ENCODE results near the gene BTBD7.

The BTBD7 gene

GRCh38 chr14:93281937-93282336, 50.9 kb downstream of the BTBD7 start:
- Histone ChIP-seq H3K4me1 (ENCODE audit: control insufficient read depth in 1 of 2, insufficient read depth in 2 of 2, low read length in 2 of 2) (no peaks in the 10 kb centered on the region), H3K9me3 (ENCODE audit: control insufficient read depth in 1 of 2, low read length in 2 of 2) (no peaks in the 10 kb centered on the region), H3K27me3 (ENCODE audit: control insufficient read depth in 1 of 2, insufficient read depth in 2 of 2, low read length in 2 of 2) (no peaks in the 10 kb centered on the region), H3K4me3 (ENCODE audit: low read depth in 1 of 2, low read length in 2 of 2) (no peak overlapping the region), H3K36me3 (ENCODE audit: control insufficient read depth in 1 of 2, insufficient read depth in 2 of 2, low read length in 2 of 2) (peaks cover 0 to 15% of the 10 kb centered on the region in 2 donors), H3K27ac (ENCODE audit: low read depth, low read length) (no peak overlapping the region), H3K9ac (ENCODE audit: low read depth in 1 of 2, low read length in 2 of 2) (no peak overlapping the region)

GRCh38 chr14:93280743-93281142, 52.1 kb downstream of the BTBD7 start:
- no peaks in the 10 kb centered on the region for H3K9me3 ChIP-seq (ENCODE audit: control insufficient read depth in 1 of 2, low read length in 2 of 2)
- H3K36me3 ChIP-seq (ENCODE audit: control insufficient read depth in 1 of 2, insufficient read depth in 2 of 2, low read length in 2 of 2), result peaks cover 0 to 4% of the 10 kb centered on the region in 2 donors
- no peak overlapping the region for H3K4me3 ChIP-seq (ENCODE audit: low read depth in 1 of 2, low read length in 2 of 2)
- no peaks in the 10 kb centered on the region for H3K27me3 ChIP-seq (ENCODE audit: control insufficient read depth in 1 of 2, insufficient read depth in 2 of 2, low read length in 2 of 2)
- H3K27ac ChIP-seq (ENCODE audit: low read depth, low read length), result no peak overlapping the region
- H3K9ac ChIP-seq (ENCODE audit: low read depth in 1 of 2, low read length in 2 of 2), result no peak overlapping the region
- no peaks in the 10 kb centered on the region for H3K4me1 ChIP-seq (ENCODE audit: control insufficient read depth in 1 of 2, insufficient read depth in 2 of 2, low read length in 2 of 2)

GRCh38 chr14:93276031-93276716, 56.7 kb downstream of the BTBD7 start:
- no peaks in the 10 kb centered on the region for H3K27me3 ChIP-seq (ENCODE audit: control insufficient read depth in 1 of 2, insufficient read depth in 2 of 2, low read length in 2 of 2)
- H3K4me3 ChIP-seq (ENCODE audit: low read depth in 1 of 2, low read length in 2 of 2), result no peak overlapping the region
- no peaks in the 10 kb centered on the region for H3K9me3 ChIP-seq (ENCODE audit: control insufficient read depth in 1 of 2, low read length in 2 of 2)
- H3K9ac ChIP-seq (ENCODE audit: low read depth in 1 of 2, low read length in 2 of 2), result no peak overlapping the region
- H3K27ac ChIP-seq (ENCODE audit: low read depth, low read length), result no peak overlapping the region
- H3K4me1 ChIP-seq (ENCODE audit: control insufficient read depth in 1 of 2, insufficient read depth in 2 of 2, low read length in 2 of 2), result no peaks in the 10 kb centered on the region
- H3K36me3 ChIP-seq (ENCODE audit: control insufficient read depth in 1 of 2, insufficient read depth in 2 of 2, low read length in 2 of 2), result peaks cover 0 to 16% of the 10 kb centered on the region in 2 donors

GRCh38 chr14:93274055-93274806, 58.6 kb downstream of the BTBD7 start:
- no peaks in the 10 kb centered on the region for H3K27me3 ChIP-seq (ENCODE audit: control insufficient read depth in 1 of 2, insufficient read depth in 2 of 2, low read length in 2 of 2)
- no peak overlapping the region for H3K27ac ChIP-seq (ENCODE audit: low read depth, low read length)
- H3K36me3 ChIP-seq (ENCODE audit: control insufficient read depth in 1 of 2, insufficient read depth in 2 of 2, low read length in 2 of 2), result peaks cover 0 to 16% of the 10 kb centered on the region in 2 donors
- no peaks in the 10 kb centered on the region for H3K9me3 ChIP-seq (ENCODE audit: control insufficient read depth in 1 of 2, low read length in 2 of 2)
- H3K4me3 ChIP-seq (ENCODE audit: low read depth in 1 of 2, low read length in 2 of 2), result no peak overlapping the region
- no peak overlapping the region for H3K9ac ChIP-seq (ENCODE audit: low read depth in 1 of 2, low read length in 2 of 2)
- H3K4me1 ChIP-seq (ENCODE audit: control insufficient read depth in 1 of 2, insufficient read depth in 2 of 2, low read length in 2 of 2), result no peaks in the 10 kb centered on the region

- Histone ChIP-seq H3K4me1 (ENCODE audit: control insufficient read depth in 1 of 2, insufficient read depth in 2 of 2, low read length in 2 of 2) (no peaks in the 10 kb centered on the region), H3K4me3 (ENCODE audit: low read depth in 1 of 2, low read length in 2 of 2) (no peak overlapping the region), H3K36me3 (ENCODE audit: control insufficient read depth in 1 of 2, insufficient read depth in 2 of 2, low read length in 2 of 2) (peaks cover 0 to 12% of the 10 kb centered on the region in 2 donors), H3K9me3 (ENCODE audit: control insufficient read depth in 1 of 2, low read length in 2 of 2) (no peaks in the 10 kb centered on the region), H3K9ac (ENCODE audit: low read depth in 1 of 2, low read length in 2 of 2) (no peak overlapping the region), H3K27me3 (ENCODE audit: control insufficient read depth in 1 of 2, insufficient read depth in 2 of 2, low read length in 2 of 2) (no peaks in the 10 kb centered on the region), H3K27ac (ENCODE audit: low read depth, low read length) (no peak overlapping the region)
Observed at GRCh38 chr14:93271111-93271510, 61.7 kb downstream of the BTBD7 start.

- Histone ChIP-seq H3K36me3 (ENCODE audit: control insufficient read depth in 1 of 2, insufficient read depth in 2 of 2, low read length in 2 of 2) (peaks cover 0 to 9% of the 10 kb centered on the region in 2 donors), H3K27me3 (ENCODE audit: control insufficient read depth in 1 of 2, insufficient read depth in 2 of 2, low read length in 2 of 2) (no peaks in the 10 kb centered on the region), H3K4me3 (ENCODE audit: low read depth in 1 of 2, low read length in 2 of 2) (no peak overlapping the region), H3K27ac (ENCODE audit: low read depth, low read length) (no peak overlapping the region), H3K4me1 (ENCODE audit: control insufficient read depth in 1 of 2, insufficient read depth in 2 of 2, low read length in 2 of 2) (no peaks in the 10 kb centered on the region), H3K9me3 (ENCODE audit: control insufficient read depth in 1 of 2, low read length in 2 of 2) (no peaks in the 10 kb centered on the region), H3K9ac (ENCODE audit: low read depth in 1 of 2, low read length in 2 of 2) (no peak overlapping the region)
Observed at GRCh38 chr14:93269341-93270068, 63.3 kb downstream of the BTBD7 start.

GRCh38 chr14:93268406-93268805, 64.4 kb downstream of the BTBD7 start:
- Histone ChIP-seq H3K9ac (ENCODE audit: low read depth in 1 of 2, low read length in 2 of 2) (no peak overlapping the region), H3K27me3 (ENCODE audit: control insufficient read depth in 1 of 2, insufficient read depth in 2 of 2, low read length in 2 of 2) (no peaks in the 10 kb centered on the region), H3K4me1 (ENCODE audit: control insufficient read depth in 1 of 2, insufficient read depth in 2 of 2, low read length in 2 of 2) (no peaks in the 10 kb centered on the region), H3K36me3 (ENCODE audit: control insufficient read depth in 1 of 2, insufficient read depth in 2 of 2, low read length in 2 of 2) (peaks cover 5% of the 10 kb centered on the region in 2 donors), H3K4me3 (ENCODE audit: low read depth in 1 of 2, low read length in 2 of 2) (no peak overlapping the region), H3K9me3 (ENCODE audit: control insufficient read depth in 1 of 2, low read length in 2 of 2) (no peaks in the 10 kb centered on the region), H3K27ac (ENCODE audit: low read depth, low read length) (no peak overlapping the region)

GRCh38 chr14:93267149-93267711, 65.6 kb downstream of the BTBD7 start:
- peaks cover 7 to 14% of the 10 kb centered on the region in 2 donors for H3K36me3 ChIP-seq (ENCODE audit: control insufficient read depth in 1 of 2, insufficient read depth in 2 of 2, low read length in 2 of 2)
- H3K4me1 ChIP-seq (ENCODE audit: control insufficient read depth in 1 of 2, insufficient read depth in 2 of 2, low read length in 2 of 2), result no peaks in the 10 kb centered on the region
- no peak overlapping the region for H3K9ac ChIP-seq (ENCODE audit: low read depth in 1 of 2, low read length in 2 of 2)
- no peak overlapping the region for H3K4me3 ChIP-seq (ENCODE audit: low read depth in 1 of 2, low read length in 2 of 2)
- H3K27ac ChIP-seq (ENCODE audit: low read depth, low read length), result no peak overlapping the region
- no peaks in the 10 kb centered on the region for H3K9me3 ChIP-seq (ENCODE audit: control insufficient read depth in 1 of 2, low read length in 2 of 2)
- no peaks in the 10 kb centered on the region for H3K27me3 ChIP-seq (ENCODE audit: control insufficient read depth in 1 of 2, insufficient read depth in 2 of 2, low read length in 2 of 2)

GRCh38 chr14:93266127-93266526, 66.7 kb downstream of the BTBD7 start:
- H3K9ac ChIP-seq (ENCODE audit: low read depth in 1 of 2, low read length in 2 of 2), result no peak overlapping the region
- H3K27me3 ChIP-seq (ENCODE audit: control insufficient read depth in 1 of 2, insufficient read depth in 2 of 2, low read length in 2 of 2), result no peaks in the 10 kb centered on the region
- peaks cover 7 to 14% of the 10 kb centered on the region in 2 donors for H3K36me3 ChIP-seq (ENCODE audit: control insufficient read depth in 1 of 2, insufficient read depth in 2 of 2, low read length in 2 of 2)
- H3K27ac ChIP-seq (ENCODE audit: low read depth, low read length), result no peak overlapping the region
- no peaks in the 10 kb centered on the region for H3K9me3 ChIP-seq (ENCODE audit: control insufficient read depth in 1 of 2, low read length in 2 of 2)
- no peak overlapping the region for H3K4me3 ChIP-seq (ENCODE audit: low read depth in 1 of 2, low read length in 2 of 2)
- no peaks in the 10 kb centered on the region for H3K4me1 ChIP-seq (ENCODE audit: control insufficient read depth in 1 of 2, insufficient read depth in 2 of 2, low read length in 2 of 2)

- no peaks in the 10 kb centered on the region for H3K9me3 ChIP-seq (ENCODE audit: control insufficient read depth in 1 of 2, low read length in 2 of 2)
- no peak overlapping the region for H3K9ac ChIP-seq (ENCODE audit: low read depth in 1 of 2, low read length in 2 of 2)
- no peaks in the 10 kb centered on the region for H3K27me3 ChIP-seq (ENCODE audit: control insufficient read depth in 1 of 2, insufficient read depth in 2 of 2, low read length in 2 of 2)
- no peaks in the 10 kb centered on the region for H3K4me1 ChIP-seq (ENCODE audit: control insufficient read depth in 1 of 2, insufficient read depth in 2 of 2, low read length in 2 of 2)
- H3K36me3 ChIP-seq (ENCODE audit: control insufficient read depth in 1 of 2, insufficient read depth in 2 of 2, low read length in 2 of 2), result peaks cover 7 to 21% of the 10 kb centered on the region in 2 donors
- no peak overlapping the region for H3K27ac ChIP-seq (ENCODE audit: low read depth, low read length)
- H3K4me3 ChIP-seq (ENCODE audit: low read depth in 1 of 2, low read length in 2 of 2), result no peak overlapping the region
Observed at GRCh38 chr14:93263416-93263815, 69.4 kb downstream of the BTBD7 start.
